ENCODE measurements around the gene LRRK1.

Gene LRRK1

GRCh38 chr15:100875976-100876375 is 43.2 kb upstream of the LRRK1 start:
- Histone ChIP-seq H3K4me2 (ENCODE audit: low read length) (no peak overlapping the region), H3K4me3 (ENCODE audit: low read length) (no peak overlapping the region), H3K9me2 (replicated peaks; ENCODE audit: control insufficient read depth, low read length) (no peaks in the 10 kb centered on the region), H3K9me3 (ENCODE audit: control insufficient read depth, insufficient read depth, low read length) (no peaks in the 10 kb centered on the region), H3K27me3 (ENCODE audit: control insufficient read depth, low read length) (peaks cover 5% of the 10 kb centered on the region), H4K20me1 (ENCODE audit: control insufficient read depth, insufficient read depth, low read depth, low read length) (no peaks in the 10 kb centered on the region), H3K79me2 (ENCODE audit: control insufficient read depth, low read length) (no peaks in the 10 kb centered on the region), H3K4me1 (ENCODE audit: control insufficient read depth, low read length) (no peaks in the 10 kb centered on the region), H3K27ac (ENCODE audit: low read depth, low read length) (no peak overlapping the region), H3K36me3 (ENCODE audit: control insufficient read depth, low read length) (no peaks in the 10 kb centered on the region), H3F3A (ENCODE audit: control insufficient read depth, insufficient read depth) (no peaks in the 10 kb centered on the region)
- TF ChIP-seq CTCF (IDR thresholded peaks at IDR 0.05; ENCODE audit: low read depth, low read length, poor library complexity, severe bottlenecking) (no peak), EZH2phosphoT487 (IDR thresholded peaks at IDR 0.05; ENCODE audit: borderline replicate concordance, low read length) (no peak)

- Histone ChIP-seq H3K4me3 (ENCODE audit: low read length) (no peak overlapping the region), H3K4me1 (ENCODE audit: control insufficient read depth, low read length) (no peaks in the 10 kb centered on the region), H4K20me1 (ENCODE audit: control insufficient read depth, insufficient read depth, low read depth, low read length) (no peaks in the 10 kb centered on the region), H3K27ac (ENCODE audit: low read depth, low read length) (no peak overlapping the region), H3K9me2 (replicated peaks; ENCODE audit: control insufficient read depth, low read length) (no peaks in the 10 kb centered on the region), H3F3A (ENCODE audit: control insufficient read depth, insufficient read depth) (no peaks in the 10 kb centered on the region), H3K36me3 (ENCODE audit: control insufficient read depth, low read length) (no peaks in the 10 kb centered on the region), H3K4me2 (ENCODE audit: low read length) (no peak overlapping the region), H3K9me3 (ENCODE audit: control insufficient read depth, insufficient read depth, low read length) (no peaks in the 10 kb centered on the region), H3K79me2 (ENCODE audit: control insufficient read depth, low read length) (no peaks in the 10 kb centered on the region), H3K27me3 (ENCODE audit: control insufficient read depth, low read length) (peaks cover 14% of the 10 kb centered on the region)
- TF ChIP-seq CTCF (IDR thresholded peaks at IDR 0.05; ENCODE audit: low read depth, low read length, poor library complexity, severe bottlenecking) = no peak
- no peak for TF ChIP-seq EZH2phosphoT487 (IDR thresholded peaks at IDR 0.05; ENCODE audit: borderline replicate concordance, low read length)
These were observed 41.6 kb upstream of the LRRK1 start for GRCh38 chr15:100877551-100877950.

- Histone ChIP-seq H3K9me2 (replicated peaks; ENCODE audit: control insufficient read depth, low read length) (no peaks in the 10 kb centered on the region), H3K27me3 (ENCODE audit: control insufficient read depth, low read length) (peaks cover 15% of the 10 kb centered on the region), H3K4me2 (ENCODE audit: low read length) (no peak overlapping the region), H3K79me2 (ENCODE audit: control insufficient read depth, low read length) (no peaks in the 10 kb centered on the region), H3K4me3 (ENCODE audit: low read length) (no peak overlapping the region), H3K27ac (ENCODE audit: low read depth, low read length) (no peak overlapping the region), H3F3A (ENCODE audit: control insufficient read depth, insufficient read depth) (no peaks in the 10 kb centered on the region), H3K36me3 (ENCODE audit: control insufficient read depth, low read length) (no peaks in the 10 kb centered on the region), H4K20me1 (ENCODE audit: control insufficient read depth, insufficient read depth, low read depth, low read length) (no peaks in the 10 kb centered on the region), H3K9me3 (ENCODE audit: control insufficient read depth, insufficient read depth, low read length) (no peaks in the 10 kb centered on the region), H3K4me1 (ENCODE audit: control insufficient read depth, low read length) (no peaks in the 10 kb centered on the region)
- TF ChIP-seq EZH2phosphoT487 (IDR thresholded peaks at IDR 0.05; ENCODE audit: borderline replicate concordance, low read length) = no peak
- no peak for TF ChIP-seq CTCF (IDR thresholded peaks at IDR 0.05; ENCODE audit: low read depth, low read length, poor library complexity, severe bottlenecking)
These were observed 41.0 kb upstream of the LRRK1 start for GRCh38 chr15:100878130-100878529.

- Histone ChIP-seq H3K4me3 (ENCODE audit: low read length) (no peak overlapping the region), H3K4me2 (ENCODE audit: low read length) (no peak overlapping the region), H4K20me1 (ENCODE audit: control insufficient read depth, insufficient read depth, low read depth, low read length) (no peaks in the 10 kb centered on the region), H3K9me3 (ENCODE audit: control insufficient read depth, insufficient read depth, low read length) (no peaks in the 10 kb centered on the region), H3F3A (ENCODE audit: control insufficient read depth, insufficient read depth) (no peaks in the 10 kb centered on the region), H3K4me1 (ENCODE audit: control insufficient read depth, low read length) (no peaks in the 10 kb centered on the region), H3K27ac (ENCODE audit: low read depth, low read length) (no peak overlapping the region), H3K79me2 (ENCODE audit: control insufficient read depth, low read length) (no peaks in the 10 kb centered on the region), H3K27me3 (ENCODE audit: control insufficient read depth, low read length) (peaks cover 19% of the 10 kb centered on the region), H3K36me3 (ENCODE audit: control insufficient read depth, low read length) (no peaks in the 10 kb centered on the region), H3K9me2 (replicated peaks; ENCODE audit: control insufficient read depth, low read length) (no peaks in the 10 kb centered on the region)
- TF ChIP-seq EZH2phosphoT487 (IDR thresholded peaks at IDR 0.05; ENCODE audit: borderline replicate concordance, low read length) (no peak), CTCF (IDR thresholded peaks at IDR 0.05; ENCODE audit: low read depth, low read length, poor library complexity, severe bottlenecking) (no peak)
These were observed 40.5 kb upstream of the LRRK1 start for GRCh38 chr15:100878648-100879047.

Data from DOHH2 (cell line).